ENCODE data around the gene STKLD1. TPM values are rescaled to one million over a fixed set of nuclear protein-coding genes. Genes with fewer than 3 reads are reported as not detected.

Gene STKLD1
- total RNA-seq = 0.32 and 0.61 TPM in 2 replicates

GRCh38 chr9:133375724-133376654 is at the start of gene STKLD1, which contains the start of gene SURF4:
Gene STKLD1, plus strand, starts transcription at chr9:133376366. Its CDS starts 108 bp downstream, at chr9:133376474.
Gene SURF4, minus strand, starts transcription at chr9:133376060. Its CDS starts 91 bp downstream, at chr9:133375969.

GRCh38 chr9:133335924-133336811 is 40.0 kb upstream of the STKLD1 start, which contains the start of gene SURF6:
Gene SURF6, minus strand, starts transcription at chr9:133336188. Its CDS starts 56 bp downstream, at chr9:133336132.

GRCh38 chr9:133347985-133348717 is 28.0 kb upstream of the STKLD1 start, which contains the start of the genes MED22 and RPL7A:
Gene MED22, minus strand, starts transcription at chr9:133348131. Its CDS starts 1,469 bp downstream, at chr9:133346662.
Gene RPL7A, plus strand, starts transcription at chr9:133348218. Its CDS starts 26 bp downstream, at chr9:133348244.

GRCh38 chr9:133356391-133357091 is 19.6 kb upstream of the STKLD1 start, which contains the start of the genes SURF1 and SURF2:
Gene SURF1, minus strand, starts transcription at chr9:133356487. Its CDS starts 34 bp downstream, at chr9:133356453.
Gene SURF2, plus strand, starts transcription at chr9:133356550. Its CDS starts 43 bp downstream, at chr9:133356593.

GRCh38 chr9:133417541-133418461 is 41.6 kb downstream of the STKLD1 start, which contains the start of gene REXO4:
Gene REXO4, minus strand, starts transcription at chr9:133418010. Its CDS starts 166 bp downstream, at chr9:133417844.

GRCh38 chr9:133421615-133422542 is 45.7 kb downstream of the STKLD1 start, which contains the start of gene ADAMTS13:
Gene ADAMTS13, plus strand, starts transcription at chr9:133422367. Its CDS starts 77 bp downstream, at chr9:133422444.

Other genes with a start within 250 kb of the STKLD1 start
- gene GBGT1, start 212.5 kb upstream of the STKLD1 start, total RNA-seq = 11.1 and 13.6 TPM in 2 replicates
- not detected in 2 replicates for gene OBP2B, start 167.1 kb upstream of the STKLD1 start, total RNA-seq
- not detected in 2 replicates for gene ABO, start 101.2 kb upstream of the STKLD1 start, total RNA-seq
- gene SURF6, start 40.2 kb upstream of the STKLD1 start, total RNA-seq = 13.0 and 17.6 TPM in 2 replicates
- gene MED22, start 28.2 kb upstream of the STKLD1 start, total RNA-seq = 11.6 and 14.3 TPM in 2 replicates
- gene RPL7A, start 28.1 kb upstream of the STKLD1 start, total RNA-seq = 2,199 and 3,178 TPM in 2 replicates
- 31.9 and 43.9 TPM in 2 replicates for gene SURF1, start 19.9 kb upstream of the STKLD1 start, total RNA-seq
- 13.1 and 16.9 TPM in 2 replicates for gene SURF2, start 19.8 kb upstream of the STKLD1 start, total RNA-seq
- gene SURF4, start 306 bp upstream of the STKLD1 start, total RNA-seq = 440 and 443 TPM in 2 replicates
- gene REXO4, start 41.6 kb downstream of the STKLD1 start, total RNA-seq = 16.2 and 20.4 TPM in 2 replicates
- gene ADAMTS13, start 46.0 kb downstream of the STKLD1 start, total RNA-seq = 0.65 and 1.1 TPM in 2 replicates
- gene CACFD1, start 83.6 kb downstream of the STKLD1 start, total RNA-seq = 5.3 and 5.5 TPM in 2 replicates
- 26.6 and 31.8 TPM in 2 replicates for gene SLC2A6, start 102.7 kb downstream of the STKLD1 start, total RNA-seq
- gene MYMK, start 148.6 kb downstream of the STKLD1 start, total RNA-seq = not detected in 2 replicates
- gene ADAMTSL2, start 158.3 kb downstream of the STKLD1 start, total RNA-seq = under 0.01 TPM in 1 of 2 replicates, not detected in the other
- not detected in 2 replicates for gene FAM163B, start 233.0 kb downstream of the STKLD1 start, total RNA-seq